ENCODE results near the gene RAB5IF. TPM values are rescaled to one million over a fixed set of nuclear protein-coding genes. Genes with fewer than 3 reads are reported as not detected.
"Not testable (repeated sequence)": the region's sequence is repeated elsewhere in the genome, so short reads cannot be mapped to it uniquely, and the experiment has no call there.

RAB5IF gene
- polyA plus RNA-seq (ENCODE audit: low read depth in 6 of 6), result 100 to 1,000 TPM in 5 of 6 donors, 10 to 100 TPM in 1; 84.9 to 162 (median 111) TPM

- ATAC-seq (ENCODE audit: low read depth in 2 of 2) (peak; percentile 76 to 82), DNase-seq (peak; percentile 99)
- H3K27ac Mint-ChIP-seq, result peak within 1 kb of the TSS; percentile 98 to 100 (median 99)
- no peaks in the 10 kb centered on the region for H3K36me3 Mint-ChIP-seq
- H3K9me3 Mint-ChIP-seq, result no peaks in the 10 kb centered on the region
- H3K27me3 Mint-ChIP-seq, result no peaks in the 10 kb centered on the region
- peak within 1 kb of the TSS; percentile 83 to 97 (median 95) for H3K4me3 Mint-ChIP-seq
- H3K4me1 Mint-ChIP-seq, result peaks cover 32 to 48% (median 46%) of the 10 kb centered on the region in 3 donors
These were observed at the start of gene RAB5IF for GRCh38 chr20:36605399-36606157. RAB5IF (plus strand) TSS chr20:36605779; CDS start chr20:36605952, 173 bp downstream.

DNA sequence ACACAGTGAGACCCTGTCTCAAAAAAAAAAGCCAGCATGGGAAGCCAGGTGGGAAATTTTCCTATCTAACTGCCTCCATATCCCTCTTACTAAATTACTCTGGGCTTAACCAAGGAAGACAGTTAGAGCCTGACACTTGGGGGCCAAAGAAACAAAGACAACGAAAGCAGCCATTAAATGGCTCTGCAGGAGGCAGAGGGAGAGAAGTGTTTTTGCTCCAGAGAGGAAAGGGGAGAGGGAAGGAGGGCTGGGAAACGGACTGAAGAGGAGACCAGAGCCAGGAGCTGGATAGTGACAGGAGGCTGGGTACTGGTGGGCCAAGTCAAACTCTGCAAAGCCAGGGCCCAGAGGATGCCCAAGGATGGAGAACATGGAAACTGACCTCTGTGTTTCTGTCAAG lies 42.9 kb upstream of the RAB5IF start:
- Mint-ChIP-seq H3K27me3 (no peaks in the 10 kb centered on the region), H3K9me3 (peaks cover 2 to 7% (median 4%) of the 10 kb centered on the region in 7 donors), H3K36me3 (no peaks in the 10 kb centered on the region), H3K4me1 (peaks cover 0 to 9% (median 4%) of the 10 kb centered on the region in 3 donors), H3K4me3 (no peak overlapping the region), H3K27ac (peak overlapping the region in 1 of 6 donors; percentile 89)
- DNase-seq (no peak), ATAC-seq (ENCODE audit: low read depth in 2 of 2) (no peak)

DNA sequence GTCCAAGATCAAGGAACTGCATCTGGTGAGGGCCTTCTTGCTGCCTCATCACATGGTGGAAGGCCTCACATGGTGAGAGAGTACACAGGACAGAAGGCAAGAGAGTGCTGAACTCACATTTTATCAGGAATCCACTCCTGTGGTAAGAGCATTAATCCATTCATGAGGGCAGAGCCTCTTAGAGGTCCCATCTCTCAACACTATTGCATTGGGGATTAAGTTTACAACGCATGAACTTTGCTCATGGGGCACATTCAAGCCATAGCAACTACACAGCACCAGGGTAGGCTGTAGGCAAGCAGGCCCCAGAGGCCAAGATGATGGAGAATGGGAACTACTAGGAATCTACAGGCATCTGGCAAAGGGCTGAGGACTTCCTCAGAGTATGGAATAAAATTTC lies 42.2 kb upstream of the RAB5IF start:
- no peak for ATAC-seq (ENCODE audit: low read depth in 2 of 2)
- no peak for DNase-seq
- H3K27me3 Mint-ChIP-seq, result no peaks in the 10 kb centered on the region
- H3K27ac Mint-ChIP-seq, result peak overlapping the region in 1 of 6 donors; percentile 59
- peaks cover 2 to 7% (median 4%) of the 10 kb centered on the region in 7 donors for H3K9me3 Mint-ChIP-seq
- no peaks in the 10 kb centered on the region for H3K36me3 Mint-ChIP-seq
- peaks cover 0 to 9% (median under 1%) of the 10 kb centered on the region in 3 donors for H3K4me1 Mint-ChIP-seq
- H3K4me3 Mint-ChIP-seq, result no peak overlapping the region

DNA sequence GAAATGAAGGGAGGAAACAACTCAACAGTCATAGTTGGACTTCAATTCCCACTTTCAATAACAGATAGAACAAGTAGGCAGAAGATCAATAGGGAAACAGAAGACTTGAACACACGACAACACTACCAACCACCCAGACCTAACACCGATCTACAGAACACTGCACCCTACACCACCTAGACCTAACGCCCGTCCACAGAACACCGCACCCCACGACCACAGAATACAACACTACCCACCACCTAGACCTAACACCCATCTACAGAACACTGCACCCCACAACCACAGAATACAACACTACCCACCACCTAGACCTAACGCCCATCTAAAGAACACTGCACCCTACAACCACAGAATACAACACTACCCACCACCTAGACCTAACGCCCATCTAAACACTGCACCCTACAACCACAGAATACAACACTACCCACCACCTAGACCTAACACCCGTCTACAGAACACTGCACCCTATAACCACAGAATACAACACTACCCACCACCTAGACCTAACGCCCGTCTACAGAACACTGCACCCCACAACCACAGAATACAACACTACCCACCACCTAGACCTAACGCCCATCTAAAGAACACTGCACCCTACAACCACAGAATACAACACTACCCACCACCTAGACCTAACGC lies 41.4 kb upstream of the RAB5IF start:
- not testable (repeated sequence) for H3K36me3 Mint-ChIP-seq; H3K4me1 Mint-ChIP-seq; H3K9me3 Mint-ChIP-seq; DNase-seq; H3K27me3 Mint-ChIP-seq; H3K27ac Mint-ChIP-seq; ATAC-seq (ENCODE audit: low read depth in 2 of 2); H3K4me3 Mint-ChIP-seq

- ATAC-seq (ENCODE audit: low read depth in 2 of 2); H3K27ac Mint-ChIP-seq; H3K9me3 Mint-ChIP-seq; H3K4me1 Mint-ChIP-seq; H3K4me3 Mint-ChIP-seq; DNase-seq; H3K27me3 Mint-ChIP-seq; H3K36me3 Mint-ChIP-seq: not testable (repeated sequence)
These were observed 40.9 kb upstream of the RAB5IF start for GRCh38 chr20:36564726-36565121.

- no peak for ATAC-seq (ENCODE audit: low read depth in 2 of 2)
- Mint-ChIP-seq H3K36me3 (no peaks in the 10 kb centered on the region), H3K9me3 (peaks cover 2 to 7% (median 4%) of the 10 kb centered on the region in 7 donors), H3K4me1 (peaks cover 0 to 9% (median 0%) of the 10 kb centered on the region in 3 donors), H3K27ac (peak overlapping the region in 1 of 6 donors; percentile 15), H3K27me3 (no peaks in the 10 kb centered on the region), H3K4me3 (no peak overlapping the region)
- no peak for DNase-seq
These were observed 40.1 kb upstream of the RAB5IF start for GRCh38 chr20:36565520-36565919.

DNA sequence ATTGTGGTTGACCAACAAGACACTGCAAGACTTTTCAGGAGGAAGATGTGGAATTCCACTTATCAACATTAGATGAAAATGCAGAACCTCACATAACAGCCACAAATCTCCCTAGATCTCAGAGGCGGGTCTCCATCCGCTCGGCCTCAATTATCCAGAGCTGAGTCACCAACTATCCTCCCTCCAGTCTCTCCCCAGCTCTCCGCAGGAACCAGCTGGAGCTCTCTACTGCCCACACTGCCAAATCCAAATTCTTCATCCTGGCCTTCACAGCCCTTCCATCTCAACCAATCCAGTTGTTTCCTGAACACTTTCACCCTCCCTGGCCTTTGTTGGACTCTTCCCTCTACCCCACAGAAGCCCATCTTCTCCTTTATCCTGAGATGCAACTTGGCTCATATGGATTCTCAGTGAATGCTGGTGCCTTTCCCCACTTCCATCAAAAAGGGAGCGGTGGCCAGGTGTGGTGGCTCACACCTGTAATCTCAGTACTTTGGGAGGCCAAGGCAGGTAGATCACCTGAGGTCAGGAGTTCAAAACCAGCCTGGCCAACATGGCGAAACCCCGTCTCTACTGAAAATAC lies 35.6 kb upstream of the RAB5IF start:
- peaks cover under 1 to 5% (median 2%) of the 10 kb centered on the region in 7 donors for H3K9me3 Mint-ChIP-seq
- no peaks in the 10 kb centered on the region for H3K27me3 Mint-ChIP-seq
- ATAC-seq (ENCODE audit: low read depth in 2 of 2), result no peak
- no peaks in the 10 kb centered on the region for H3K36me3 Mint-ChIP-seq
- H3K27ac Mint-ChIP-seq, result peak overlapping the region in 3 of 6 donors; percentile 6 to 51 (median 17)
- H3K4me3 Mint-ChIP-seq, result peak overlapping the region in 1 of 8 donors; percentile 10
- H3K4me1 Mint-ChIP-seq, result peaks cover 18 to 25% (median 22%) of the 10 kb centered on the region in 3 donors
- no peak for DNase-seq

- no peak for DNase-seq
- no peaks in the 10 kb centered on the region for H3K9me3 Mint-ChIP-seq
- no peaks in the 10 kb centered on the region for H3K36me3 Mint-ChIP-seq
- peak overlapping the region; percentile 91 to 99 (median 99) for H3K27ac Mint-ChIP-seq
- no peak for ATAC-seq (ENCODE audit: low read depth in 2 of 2)
- no peaks in the 10 kb centered on the region for H3K27me3 Mint-ChIP-seq
- H3K4me1 Mint-ChIP-seq, result peaks cover 33 to 44% (median 39%) of the 10 kb centered on the region in 3 donors
- peak overlapping the region; percentile 84 to 95 (median 92) for H3K4me3 Mint-ChIP-seq
These were observed 33.7 kb upstream of the RAB5IF start for GRCh38 chr20:36571564-36572504.

DNA sequence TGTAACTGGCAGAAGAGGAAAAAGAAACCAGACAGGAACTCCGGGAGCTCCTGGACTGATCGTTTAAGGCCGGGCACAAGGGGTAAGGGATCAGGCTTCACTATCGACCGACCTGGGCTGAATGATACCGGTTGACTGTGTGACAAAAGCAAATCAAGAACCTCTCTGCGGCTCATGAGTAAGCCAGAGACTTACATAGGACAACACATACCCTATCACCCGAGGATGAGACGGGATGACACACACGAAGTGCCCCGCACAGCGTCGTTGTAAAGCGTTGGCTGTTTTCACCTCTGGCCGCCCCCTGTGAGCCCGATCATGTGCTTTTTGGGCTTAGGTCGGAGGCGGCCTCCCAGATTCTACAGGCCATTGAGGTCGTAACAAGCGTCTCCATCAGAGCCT lies 32.9 kb upstream of the RAB5IF start:
- Mint-ChIP-seq H3K27me3 (no peaks in the 10 kb centered on the region), H3K36me3 (no peaks in the 10 kb centered on the region), H3K4me3 (peak overlapping the region; percentile 84 to 95 (median 92)), H3K9me3 (no peaks in the 10 kb centered on the region), H3K4me1 (peaks cover 33 to 44% (median 39%) of the 10 kb centered on the region in 3 donors), H3K27ac (peak overlapping the region; percentile 91 to 99 (median 99))
- DNase-seq (no peak), ATAC-seq (ENCODE audit: low read depth in 2 of 2) (peak; percentile 23 to 29)

DNA sequence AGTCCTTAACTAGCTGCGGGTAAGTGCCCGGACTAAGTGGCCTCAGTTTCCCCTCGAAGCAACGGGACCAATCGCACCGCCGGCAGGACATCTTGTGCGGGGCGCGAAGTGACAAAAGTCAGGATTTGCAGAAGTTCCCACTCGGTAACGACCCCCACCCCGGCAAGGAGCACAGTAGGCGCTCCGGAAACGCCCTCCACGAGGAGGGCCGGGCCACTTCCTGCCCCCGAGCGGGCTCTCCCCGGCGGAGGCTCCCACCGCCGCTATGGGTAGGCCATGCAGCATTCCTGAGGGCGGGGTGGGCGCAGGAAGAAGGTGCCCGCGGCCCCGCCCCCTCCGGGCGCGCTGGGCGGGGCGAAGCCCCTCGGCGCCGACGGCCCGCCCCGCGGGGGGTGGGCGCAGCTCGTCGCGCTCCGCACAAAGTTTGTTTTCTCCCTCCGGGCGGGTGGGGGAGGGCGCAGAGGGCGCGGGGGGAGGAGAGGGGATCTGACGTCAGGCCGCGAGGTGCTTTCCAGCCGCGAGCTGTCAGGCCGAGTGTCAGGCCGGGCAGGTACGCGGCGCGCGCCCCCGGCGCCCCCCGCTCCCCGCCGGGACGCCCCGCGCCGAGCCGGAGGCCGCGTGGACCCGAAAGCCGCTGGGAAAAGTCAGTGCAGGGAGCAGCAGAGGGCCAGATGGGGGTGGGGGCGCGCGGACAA lies 32.3 kb upstream of the RAB5IF start, which contains the start of gene TGIF2:
Gene TGIF2 (plus strand): TSS at position 495 of the 695 bp plus-strand sequence. CDS start 5,178 bp downstream, outside the sequence.
- H3K27me3 Mint-ChIP-seq, result no peaks in the 10 kb centered on the region
- peak within 1 kb of the TSS; percentile 91 to 99 (median 99) for H3K27ac Mint-ChIP-seq
- no peaks in the 10 kb centered on the region for H3K36me3 Mint-ChIP-seq
- ATAC-seq (ENCODE audit: low read depth in 2 of 2), result peak; percentile 70 to 71
- H3K4me1 Mint-ChIP-seq, result peaks cover 33 to 44% (median 39%) of the 10 kb centered on the region in 3 donors
- DNase-seq, result peak; percentile 91
- no peaks in the 10 kb centered on the region for H3K9me3 Mint-ChIP-seq
- H3K4me3 Mint-ChIP-seq, result peak within 1 kb of the TSS; percentile 85 to 99 (median 93)

- DNase-seq (peak; percentile 65), ATAC-seq (ENCODE audit: low read depth in 2 of 2) (peak; percentile 16 to 22)
- H3K27ac Mint-ChIP-seq, result peak overlapping the region; percentile 70 to 97 (median 90)
- H3K36me3 Mint-ChIP-seq, result no peaks in the 10 kb centered on the region
- H3K4me3 Mint-ChIP-seq, result peak overlapping the region; percentile 67 to 99 (median 90)
- H3K9me3 Mint-ChIP-seq, result no peaks in the 10 kb centered on the region
- no peaks in the 10 kb centered on the region for H3K27me3 Mint-ChIP-seq
- H3K4me1 Mint-ChIP-seq, result peaks cover 33 to 44% (median 39%) of the 10 kb centered on the region in 3 donors
These were observed 31.7 kb upstream of the RAB5IF start for GRCh38 chr20:36573798-36574365.
